ENCODE results near the gene ADRA2C. TPM values are rescaled to one million over a fixed set of nuclear protein-coding genes. Genes with fewer than 3 reads are reported as not detected.

The ADRA2C gene
- total RNA-seq, 1 experiment from 2014 or later = 28.1 TPM

Other genes starting within 250 kb of the ADRA2C start
- gene LRPAP1, start 234.0 kb upstream of the ADRA2C start, total RNA-seq (2021; ENCODE audit: unreplicated experiment) = 109 TPM

Measured in HCT116 (cell line).